LHCN-M2 (cell line): Measurements from ENCODE around the gene CNN1. TPM values are rescaled to one million over a fixed set of nuclear protein-coding genes. Genes with fewer than 3 reads are reported as not detected.
"Not testable (repeated sequence)": the region's sequence is repeated elsewhere in the genome, so short reads cannot be mapped to it uniquely, and the experiment has no call there.

Source experiments
- DNase-seq: peaks from one replicate; pipeline ENCODE4 v3.0.0-alpha.2; 2012; ENCODE audit warnings: low read depth
- total RNA-seq: library from RNA; depleted of rRNA; stranded (reverse); fragments of >200 nt; gene quantifications from 2 replicates; pipeline ENCODE4 v1.2.3, GENCODE V29; 2014; rRNA removed

CNN1 gene
- total RNA-seq, 1 experiment from 2014 or later: 1.0 TPM

DNA sequence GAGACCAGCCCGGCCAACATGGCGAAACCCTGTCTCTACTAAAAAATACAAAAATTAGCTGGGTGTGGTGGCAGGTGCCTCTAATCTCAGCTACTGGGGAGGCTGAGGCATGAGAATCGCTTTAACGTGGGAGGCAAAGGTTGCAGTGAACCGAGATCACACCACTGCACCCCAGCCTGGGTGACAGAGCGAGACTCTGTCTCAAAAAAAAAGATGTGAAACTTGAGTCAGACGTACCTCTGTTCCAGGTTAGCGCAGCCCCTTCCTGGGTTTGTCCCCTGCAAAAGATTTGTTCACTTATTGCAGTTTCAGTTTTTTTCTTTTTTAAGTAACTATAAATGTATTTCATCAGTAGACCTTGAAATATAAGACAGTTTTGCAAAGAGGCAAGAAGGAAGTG, 61.1 kb downstream of the CNN1 start:
- not testable (repeated sequence) for DNase-seq

Other genes with a start within 250 kb of the CNN1 start
- gene TSPAN16, start 242.7 kb upstream of the CNN1 start, total RNA-seq: not detected in 2 replicates
- 1.3 and 1.5 TPM in 2 replicates for gene RAB3D, start 199.2 kb upstream of the CNN1 start, total RNA-seq
- 158 and 174 TPM in 2 replicates for gene TMEM205, start 192.6 kb upstream of the CNN1 start, total RNA-seq
- gene CCDC159, start 192.3 kb upstream of the CNN1 start, total RNA-seq: 2.8 and 3.6 TPM in 2 replicates
- 25.1 and 31.7 TPM in 2 replicates for gene PLPPR2, start 183.4 kb upstream of the CNN1 start, total RNA-seq
- 1.5 and 2.2 TPM in 2 replicates for gene SWSAP1, start 164.2 kb upstream of the CNN1 start, total RNA-seq
- gene EPOR, start 154.5 kb upstream of the CNN1 start, total RNA-seq: 7.7 and 8.3 TPM in 2 replicates
- gene RGL3, start 119.5 kb upstream of the CNN1 start, total RNA-seq: 3.2 and 5.6 TPM in 2 replicates
- 0.38 and 0.75 TPM in 2 replicates for gene ODAD3, start 103.7 kb upstream of the CNN1 start, total RNA-seq
- gene PRKCSH, start 103.2 kb upstream of the CNN1 start, total RNA-seq: 164 and 193 TPM in 2 replicates
- gene ELAVL3, start 57.8 kb upstream of the CNN1 start, total RNA-seq: not detected in 2 replicates
- 7.3 and 12.0 TPM in 2 replicates for gene ZNF653, start 33.0 kb upstream of the CNN1 start, total RNA-seq
- gene ECSIT, start 9.7 kb upstream of the CNN1 start, total RNA-seq: 24.8 and 32.1 TPM in 2 replicates
- gene ELOF1, start 20.4 kb downstream of the CNN1 start, total RNA-seq: 42.1 and 44.7 TPM in 2 replicates
- gene ACP5, start 38.8 kb downstream of the CNN1 start, total RNA-seq: 0.34 and 0.38 TPM in 2 replicates
- 18.8 and 19.2 TPM in 2 replicates for gene ZNF627, start 58.6 kb downstream of the CNN1 start, total RNA-seq
- 7.1 and 10.2 TPM in 2 replicates for gene ZNF823, start 200.1 kb downstream of the CNN1 start, total RNA-seq
- 5.4 and 7.1 TPM in 2 replicates for gene ZNF441, start 228.1 kb downstream of the CNN1 start, total RNA-seq